Measurements from ENCODE around the gene ANTXR1.
"Not testable (repeated sequence)": the region's sequence is repeated elsewhere in the genome, so short reads cannot be mapped to it uniquely, and the experiment has no call there.

The ANTXR1 gene

GRCh38 chr2:69231612-69232277 lies 218.8 kb downstream of the ANTXR1 start:
- Histone ChIP-seq H3K27me3 (ENCODE audit: control insufficient read depth in 1 of 2, insufficient read depth in 2 of 2, low read length in 2 of 2) (no peaks in the 10 kb centered on the region), H3K9me3 (ENCODE audit: control insufficient read depth in 2 of 2, low read length in 2 of 2) (no peaks in the 10 kb centered on the region), H3K4me3 (ENCODE audit: low read length in 2 of 2) (no peak overlapping the region), H3K27ac (ENCODE audit: low read length) (no peak overlapping the region), H3K36me3 (ENCODE audit: control insufficient read depth in 2 of 2, insufficient read depth in 2 of 2, low read length in 2 of 2) (no peaks in the 10 kb centered on the region), H3K4me1 (ENCODE audit: control insufficient read depth, insufficient read depth, low read length) (peaks cover 3% of the 10 kb centered on the region), H3K9ac (ENCODE audit: low read length in 2 of 2) (no peak overlapping the region)

GRCh38 chr2:69235835-69236234 lies 222.9 kb downstream of the ANTXR1 start:
- H3K9ac ChIP-seq (ENCODE audit: low read length in 2 of 2); H3K4me3 ChIP-seq (ENCODE audit: low read length in 2 of 2); H3K4me1 ChIP-seq (ENCODE audit: control insufficient read depth, insufficient read depth, low read length); H3K27ac ChIP-seq (ENCODE audit: low read length); H3K9me3 ChIP-seq (ENCODE audit: control insufficient read depth in 2 of 2, low read length in 2 of 2); H3K27me3 ChIP-seq (ENCODE audit: control insufficient read depth in 1 of 2, insufficient read depth in 2 of 2, low read length in 2 of 2); H3K36me3 ChIP-seq (ENCODE audit: control insufficient read depth in 2 of 2, insufficient read depth in 2 of 2, low read length in 2 of 2): not testable (repeated sequence)

GRCh38 chr2:69237070-69237670 lies 224.2 kb downstream of the ANTXR1 start:
- no peaks in the 10 kb centered on the region for H3K36me3 ChIP-seq (ENCODE audit: control insufficient read depth in 2 of 2, insufficient read depth in 2 of 2, low read length in 2 of 2)
- no peak overlapping the region for H3K9ac ChIP-seq (ENCODE audit: low read length in 2 of 2)
- H3K27me3 ChIP-seq (ENCODE audit: control insufficient read depth in 1 of 2, insufficient read depth in 2 of 2, low read length in 2 of 2), result no peaks in the 10 kb centered on the region
- H3K9me3 ChIP-seq (ENCODE audit: control insufficient read depth in 2 of 2, low read length in 2 of 2), result no peaks in the 10 kb centered on the region
- no peak overlapping the region for H3K4me3 ChIP-seq (ENCODE audit: low read length in 2 of 2)
- H3K27ac ChIP-seq (ENCODE audit: low read length), result no peak overlapping the region
- peaks cover 9% of the 10 kb centered on the region for H3K4me1 ChIP-seq (ENCODE audit: control insufficient read depth, insufficient read depth, low read length)

GRCh38 chr2:69238449-69239031 lies 225.6 kb downstream of the ANTXR1 start:
- Histone ChIP-seq H3K36me3 (ENCODE audit: control insufficient read depth in 2 of 2, insufficient read depth in 2 of 2, low read length in 2 of 2) (no peaks in the 10 kb centered on the region), H3K4me1 (ENCODE audit: control insufficient read depth, insufficient read depth, low read length) (peaks cover 11% of the 10 kb centered on the region), H3K9ac (ENCODE audit: low read length in 2 of 2) (no peak overlapping the region), H3K4me3 (ENCODE audit: low read length in 2 of 2) (no peak overlapping the region), H3K27ac (ENCODE audit: low read length) (no peak overlapping the region), H3K9me3 (ENCODE audit: control insufficient read depth in 2 of 2, low read length in 2 of 2) (no peaks in the 10 kb centered on the region), H3K27me3 (ENCODE audit: control insufficient read depth in 1 of 2, insufficient read depth in 2 of 2, low read length in 2 of 2) (no peaks in the 10 kb centered on the region)

GRCh38 chr2:69241093-69241492 lies 228.1 kb downstream of the ANTXR1 start:
- Histone ChIP-seq H3K4me3 (ENCODE audit: low read length in 2 of 2) (no peak overlapping the region), H3K9me3 (ENCODE audit: control insufficient read depth in 2 of 2, low read length in 2 of 2) (no peaks in the 10 kb centered on the region), H3K27me3 (ENCODE audit: control insufficient read depth in 1 of 2, insufficient read depth in 2 of 2, low read length in 2 of 2) (no peaks in the 10 kb centered on the region), H3K27ac (ENCODE audit: low read length) (no peak overlapping the region), H3K4me1 (ENCODE audit: control insufficient read depth, insufficient read depth, low read length) (peaks cover 13% of the 10 kb centered on the region), H3K36me3 (ENCODE audit: control insufficient read depth in 2 of 2, insufficient read depth in 2 of 2, low read length in 2 of 2) (peaks cover 0 to 4% of the 10 kb centered on the region in 2 donors), H3K9ac (ENCODE audit: low read length in 2 of 2) (no peak overlapping the region)

GRCh38 chr2:69241664-69242514 lies 228.9 kb downstream of the ANTXR1 start:
- Histone ChIP-seq H3K4me3 (ENCODE audit: low read length in 2 of 2) (no peak overlapping the region), H3K4me1 (ENCODE audit: control insufficient read depth, insufficient read depth, low read length) (peaks cover 13% of the 10 kb centered on the region), H3K27me3 (ENCODE audit: control insufficient read depth in 1 of 2, insufficient read depth in 2 of 2, low read length in 2 of 2) (no peaks in the 10 kb centered on the region), H3K36me3 (ENCODE audit: control insufficient read depth in 2 of 2, insufficient read depth in 2 of 2, low read length in 2 of 2) (peaks cover 0 to 5% of the 10 kb centered on the region in 2 donors), H3K9me3 (ENCODE audit: control insufficient read depth in 2 of 2, low read length in 2 of 2) (no peaks in the 10 kb centered on the region), H3K27ac (ENCODE audit: low read length) (no peak overlapping the region), H3K9ac (ENCODE audit: low read length in 2 of 2) (no peak overlapping the region)

GRCh38 chr2:69242651-69243051 lies 229.7 kb downstream of the ANTXR1 start:
- H3K27ac ChIP-seq (ENCODE audit: low read length), result no peak overlapping the region
- peaks cover 0 to 12% of the 10 kb centered on the region in 2 donors for H3K36me3 ChIP-seq (ENCODE audit: control insufficient read depth in 2 of 2, insufficient read depth in 2 of 2, low read length in 2 of 2)
- no peaks in the 10 kb centered on the region for H3K9me3 ChIP-seq (ENCODE audit: control insufficient read depth in 2 of 2, low read length in 2 of 2)
- H3K27me3 ChIP-seq (ENCODE audit: control insufficient read depth in 1 of 2, insufficient read depth in 2 of 2, low read length in 2 of 2), result no peaks in the 10 kb centered on the region
- H3K4me3 ChIP-seq (ENCODE audit: low read length in 2 of 2), result no peak overlapping the region
- H3K4me1 ChIP-seq (ENCODE audit: control insufficient read depth, insufficient read depth, low read length), result peaks cover 13% of the 10 kb centered on the region
- no peak overlapping the region for H3K9ac ChIP-seq (ENCODE audit: low read length in 2 of 2)

- no peak overlapping the region for H3K9ac ChIP-seq (ENCODE audit: low read length in 2 of 2)
- no peaks in the 10 kb centered on the region for H3K27me3 ChIP-seq (ENCODE audit: control insufficient read depth in 1 of 2, insufficient read depth in 2 of 2, low read length in 2 of 2)
- peaks cover 0 to 14% of the 10 kb centered on the region in 2 donors for H3K36me3 ChIP-seq (ENCODE audit: control insufficient read depth in 2 of 2, insufficient read depth in 2 of 2, low read length in 2 of 2)
- peaks cover 12% of the 10 kb centered on the region for H3K4me1 ChIP-seq (ENCODE audit: control insufficient read depth, insufficient read depth, low read length)
- no peak overlapping the region for H3K4me3 ChIP-seq (ENCODE audit: low read length in 2 of 2)
- H3K27ac ChIP-seq (ENCODE audit: low read length), result no peak overlapping the region
- H3K9me3 ChIP-seq (ENCODE audit: control insufficient read depth in 2 of 2, low read length in 2 of 2), result no peaks in the 10 kb centered on the region
These were observed 230.7 kb downstream of the ANTXR1 start for GRCh38 chr2:69243652-69244051.

GRCh38 chr2:69244882-69245281 lies 231.9 kb downstream of the ANTXR1 start:
- Histone ChIP-seq H3K4me3 (ENCODE audit: low read length in 2 of 2) (no peak overlapping the region), H3K27ac (ENCODE audit: low read length) (no peak overlapping the region), H3K9ac (ENCODE audit: low read length in 2 of 2) (no peak overlapping the region), H3K36me3 (ENCODE audit: control insufficient read depth in 2 of 2, insufficient read depth in 2 of 2, low read length in 2 of 2) (peaks cover 0 to 14% of the 10 kb centered on the region in 2 donors), H3K27me3 (ENCODE audit: control insufficient read depth in 1 of 2, insufficient read depth in 2 of 2, low read length in 2 of 2) (no peaks in the 10 kb centered on the region), H3K4me1 (ENCODE audit: control insufficient read depth, insufficient read depth, low read length) (peaks cover 10% of the 10 kb centered on the region), H3K9me3 (ENCODE audit: control insufficient read depth in 2 of 2, low read length in 2 of 2) (no peaks in the 10 kb centered on the region)

GRCh38 chr2:69247583-69247982 lies 234.6 kb downstream of the ANTXR1 start:
- H3K4me3 ChIP-seq (ENCODE audit: low read length in 2 of 2), result no peak overlapping the region
- no peak overlapping the region for H3K9ac ChIP-seq (ENCODE audit: low read length in 2 of 2)
- H3K27me3 ChIP-seq (ENCODE audit: control insufficient read depth in 1 of 2, insufficient read depth in 2 of 2, low read length in 2 of 2), result no peaks in the 10 kb centered on the region
- peaks cover 0 to 14% of the 10 kb centered on the region in 2 donors for H3K36me3 ChIP-seq (ENCODE audit: control insufficient read depth in 2 of 2, insufficient read depth in 2 of 2, low read length in 2 of 2)
- no peaks in the 10 kb centered on the region for H3K9me3 ChIP-seq (ENCODE audit: control insufficient read depth in 2 of 2, low read length in 2 of 2)
- H3K27ac ChIP-seq (ENCODE audit: low read length), result no peak overlapping the region
- peaks cover 2% of the 10 kb centered on the region for H3K4me1 ChIP-seq (ENCODE audit: control insufficient read depth, insufficient read depth, low read length)

Measured in stomach smooth muscle (tissue), 2 donors.